Spleen (tissue), 11 donors: ENCODE results near the gene APBB2. TPM values are rescaled to one million over a fixed set of nuclear protein-coding genes. Genes with fewer than 3 reads are reported as not detected.

Experiments used
- DNase-seq: peaks from one replicate; pipeline ENCODE4 v3.0.0-alpha.2; 2020
- H3K27ac ChIP-seq, 8 donors: fragments of 200-600 bp; sonication (generic) in 7 of 8; 1 replicate in 4 of 8; 2 replicates in 4 of 8; pipeline versions ENCODE4 v1.5.0 to v1.8.0; 2016 to 2021; ENCODE audit warnings: inconsistent platforms in 4 of 8, mild to moderate bottlenecking in 4 of 8, moderate library complexity in 1 of 8
- H3K27me3 ChIP-seq, 7 donors: fragments of 200-600 bp; sonication (generic) in 6 of 7; replicated peaks in 1 of 7; 1 replicate in 4 of 7; 2 replicates in 3 of 7; pipeline versions ENCODE4 v1.5.0 to v1.8.0; 2016 to 2021; ENCODE audit warnings: inconsistent platforms in 3 of 7, mild to moderate bottlenecking in 1 of 7
- H3K36me3 ChIP-seq, 6 donors: fragments of 200-600 bp; sonication (generic) in 5 of 6; 1 replicate in 4 of 6; 2 replicates in 2 of 6; pipeline versions ENCODE4 v1.5.0 to v1.8.0; 2016 to 2021; ENCODE audit warnings: inconsistent platforms in 2 of 6
- H3K4me1 ChIP-seq, 6 donors: fragments of 200-600 bp; sonication (generic) in 5 of 6; 1 replicate in 3 of 6; 2 replicates in 3 of 6; pipeline versions ENCODE4 v1.5.0 to v1.8.0; 2016 to 2021; ENCODE audit warnings: inconsistent platforms in 3 of 6
- H3K4me3 ChIP-seq, 8 donors: fragments of 200-600 bp; sonication (generic) in 7 of 8; 1 replicate in 4 of 8; 2 replicates in 4 of 8; pipeline versions ENCODE4 v1.5.0 to v1.8.0; 2016 to 2021; ENCODE audit warnings: inconsistent platforms in 4 of 8, mild to moderate bottlenecking in 4 of 8, moderate library complexity in 2 of 8
- H3K9me3 ChIP-seq, 8 donors: fragments of 200-600 bp; sonication (generic) in 7 of 8; 1 replicate in 4 of 8; 2 replicates in 4 of 8; pipeline versions ENCODE4 v1.5.0 to v1.8.0; 2016 to 2021; ENCODE audit warnings: inconsistent platforms in 4 of 8
- CTCF ChIP-seq, 11 experiments: fragments of 200-600 bp in 7 of 11; fragments of 450-650 bp in 4 of 11; sonication (generic) in 4 of 11; IDR thresholded peaks in 8 of 11; conservative IDR thresholded peaks in 3 of 11; 1 replicate in 7 of 11; 2 replicates in 4 of 11; pipeline versions ENCODE4 v1.4.0 to v1.8.0; 2016 to 2021; ENCODE audit warnings: antibody characterized with exemption in 11 of 11, inconsistent platforms in 4 of 11, mild to moderate bottlenecking in 1 of 11
- POLR2A ChIP-seq, 3 donors: fragments of 450-650 bp; IDR thresholded peaks; one replicate each; pipeline ENCODE4 v1.5.1; 2017; ENCODE audit warnings: antibody characterized with exemption in 3 of 3, mild to moderate bottlenecking in 1 of 3
- POLR2AphosphoS5 ChIP-seq, 3 donors: sonication (generic); formaldehyde crosslinking; IDR thresholded peaks; one replicate each; pipeline ENCODE4 v1.5.1; 2017; ENCODE audit warnings: antibody characterized with exemption in 3 of 3
- WGBS, 5 donors: extraction: QIAGEN DNeasy Blood & Tissue Kit in 3 of 5; methylation state at CpG; one replicate each; pipeline versions ENCODE4 v1.1.5 to v1.1.7; 2013 to 2018; 5-methylcytosine and 5-hydroxymethylcytosine counted together
- intact Hi-C: fragments of 100-400 bp; cut with DNase I; formaldehyde crosslinking; loops from one replicate; pipeline ENCODE4 v1.15.0; 2023; ENCODE audit warnings: low total_unique reads
- polyA plus RNA-seq, 3 donors: library from polyadenylated mRNA; stranded (reverse); fragments of 200-250 nt; gene quantifications; one replicate each; pipeline ENCODE4 v1.2.1, GENCODE V29; 2013
- total RNA-seq, 7 donors: library from RNA; depleted of rRNA in 3 of 7; stranded (reverse); fragments of >200 nt in 3 of 7; fragmentation: NEBNext Ultra II Directional in 4 of 7; extraction: Animal tissue kit (Norgen Biotek cat#: 25700) in 4 of 7; gene quantifications; one replicate each; pipeline versions ENCODE4 v1.1.0 to v1.2.1, GENCODE V29; 2016 to 2021
- donor health status: healthy with polysubstance abuse.
- donor health status: DM: no; HTN: no; CAD: no; lungs with moderate emphysema.
- donor health status: DM: no; HTN: no; CAD: no.
- donor health status: Bipolar disorder and iron deficiency.
- donor health status: healthy.
- donor health status: DM: no; HTN: no; CAD: no.
- donor health status: DM: yes; HTN: yes; CAD: no.

The APBB2 gene
- total and polyA plus RNA-seq, 10 donors: 4.0 to 115 (median 76.7) TPM

GRCh38 chr4:40933272-40934053 is 280.9 kb downstream of the APBB2 start:
- DNase-seq: no peak
- H3K27me3 ChIP-seq: no peaks in the 10 kb centered on the region
- intact Hi-C loops: loop anchor here (5.0 kb wide), 1 partner anchor 279 kb away; the partner anchor contains the start of gene APBB2
- no peak overlapping the region for H3K4me3 ChIP-seq
- WGBS, 5 donors: 84 to 92% (median 87%) methylated on average over 10 to 11 of the region's 11 CpGs
- H3K36me3 ChIP-seq: peaks cover 0 to 7% (median 0%) of the 10 kb centered on the region in 6 donors
- H3K4me1 ChIP-seq: no peaks in the 10 kb centered on the region
- no peak for TF ChIP-seq CTCF (IDR thresholded peaks at IDR 0.05 in 8 of 11, conservative IDR thresholded peaks at IDR 0.05 in 3 of 11)
- H3K27ac ChIP-seq: no peak overlapping the region
- H3K9me3 ChIP-seq: no peaks in the 10 kb centered on the region

- H3K27ac ChIP-seq: no peak overlapping the region
- no peak for DNase-seq
- no peak for TF ChIP-seq POLR2A (IDR thresholded peaks at IDR 0.05)
- no peak for TF ChIP-seq POLR2AphosphoS5 (IDR thresholded peaks at IDR 0.05)
- H3K9me3 ChIP-seq: no peaks in the 10 kb centered on the region
- peaks cover 0 to 7% (median 0%) of the 10 kb centered on the region in 6 donors for H3K36me3 ChIP-seq
- intact Hi-C loops: loop anchor here (5.0 kb wide), 1 partner anchor 280 kb away; the partner anchor contains the start of gene APBB2
- no peak overlapping the region for H3K4me3 ChIP-seq
- peaks cover 0 to 9% (median 4%) of the 10 kb centered on the region in 6 donors for H3K4me1 ChIP-seq
- 57 to 93% (median 90%) methylated on average over 3 of the region's 3 CpGs for WGBS, 5 donors
- no peaks in the 10 kb centered on the region for H3K27me3 ChIP-seq
Observed at GRCh38 chr4:40931841-40932240, 282.5 kb downstream of the APBB2 start.

GRCh38 chr4:40931238-40931637 is 283.1 kb downstream of the APBB2 start:
- intact Hi-C loops: loop anchor here (5.0 kb wide), 1 partner anchor 281 kb away; the partner anchor contains the start of gene APBB2
- no peaks in the 10 kb centered on the region for H3K27me3 ChIP-seq
- WGBS, 5 donors: 92 to 95% (median 94%) methylated on average over 6 of the region's 6 CpGs
- TF ChIP-seq POLR2A (IDR thresholded peaks at IDR 0.05) (no peak), CTCF (IDR thresholded peaks at IDR 0.05 in 8 of 11, conservative IDR thresholded peaks at IDR 0.05 in 3 of 11) (no peak), POLR2AphosphoS5 (IDR thresholded peaks at IDR 0.05) (no peak)
- H3K36me3 ChIP-seq: peaks cover 0 to 7% (median 0%) of the 10 kb centered on the region in 6 donors
- no peak overlapping the region for H3K27ac ChIP-seq
- H3K4me3 ChIP-seq: no peak overlapping the region
- peaks cover 0 to 9% (median 4%) of the 10 kb centered on the region in 6 donors for H3K4me1 ChIP-seq
- no peak for DNase-seq
- H3K9me3 ChIP-seq: no peaks in the 10 kb centered on the region

GRCh38 chr4:40927074-40927473 is 287.3 kb downstream of the APBB2 start:
- no peak overlapping the region for H3K27ac ChIP-seq
- H3K36me3 ChIP-seq: no peaks in the 10 kb centered on the region
- no peaks in the 10 kb centered on the region for H3K27me3 ChIP-seq
- TF ChIP-seq POLR2AphosphoS5 (IDR thresholded peaks at IDR 0.05) (no peak), CTCF (IDR thresholded peaks at IDR 0.05 in 8 of 11, conservative IDR thresholded peaks at IDR 0.05 in 3 of 11) (no peak), POLR2A (IDR thresholded peaks at IDR 0.05) (no peak)
- no peak overlapping the region for H3K4me3 ChIP-seq
- intact Hi-C loops: no loop called here
- peaks cover 5 to 32% (median 13%) of the 10 kb centered on the region in 6 donors for H3K4me1 ChIP-seq
- WGBS, 5 donors: 69 to 80% (median 75%) methylated on average over 4 of the region's 4 CpGs
- H3K9me3 ChIP-seq: no peaks in the 10 kb centered on the region
- DNase-seq: no peak
